Endodermal cell (in vitro differentiated cells): ENCODE results near the gene METTL24. TPM values are rescaled to one million over a fixed set of nuclear protein-coding genes. Genes with fewer than 3 reads are reported as not detected.
A peak's percentile ranks its signal among the peaks of the same experiment; 100 is the strongest.

Experiments used
- DNase-seq: peaks from one replicate; pipeline ENCODE4 v3.0.0-alpha.2; 2017
- H3K27ac ChIP-seq: 2 replicates; pipeline ENCODE4 v1.5.1; 2013; ENCODE audit warnings: mild to moderate bottlenecking, low read depth, low read length, moderate library complexity
- H3K27me3 ChIP-seq: 2 replicates; pipeline ENCODE4 v1.6.1; 2013; ENCODE audit warnings: mild to moderate bottlenecking, low read length, moderate library complexity; ENCODE audit not compliant: insufficient read depth, control insufficient read depth, poor library complexity, severe bottlenecking
- H3K36me3 ChIP-seq: 2 replicates; pipeline ENCODE4 v1.7.0; 2013; ENCODE audit warnings: mild to moderate bottlenecking, low read length, moderate library complexity; ENCODE audit not compliant: control insufficient read depth, insufficient read depth
- H3K4me1 ChIP-seq: one replicate; pipeline ENCODE4 v1.7.0; 2013; ENCODE audit warnings: low read length; ENCODE audit not compliant: control insufficient read depth, insufficient read depth
- H3K4me3 ChIP-seq: 2 replicates; pipeline ENCODE4 v1.5.1; 2013; ENCODE audit warnings: mild to moderate bottlenecking, low read length, moderate library complexity
- H3K9ac ChIP-seq: 2 replicates; pipeline ENCODE4 v1.6.1; 2013; ENCODE audit warnings: mild to moderate bottlenecking, low read length, moderate library complexity; ENCODE audit not compliant: poor library complexity, severe bottlenecking; ENCODE audit errors: extremely low read depth
- H3K9me3 ChIP-seq: 2 replicates; pipeline ENCODE4 v1.6.1; 2013; ENCODE audit warnings: mild to moderate bottlenecking, low read length, moderate library complexity; ENCODE audit not compliant: control insufficient read depth
- H3K27ac Mint-ChIP-seq: 2 replicates; pipeline ENCODE4 v1.8.0; 2020; ENCODE audit warnings: mixed read lengths
- H3K27me3 Mint-ChIP-seq: 2 replicates; pipeline ENCODE4 v1.8.0; 2021; ENCODE audit warnings: mild to moderate bottlenecking, mixed read lengths; ENCODE audit not compliant: insufficient read depth
- H3K36me3 Mint-ChIP-seq: 2 replicates; pipeline ENCODE4 v1.8.0; 2020; ENCODE audit warnings: low read depth, mixed read lengths
- H3K4me1 Mint-ChIP-seq: 2 replicates; pipeline ENCODE4 v1.8.0; 2020; ENCODE audit warnings: mixed read lengths
- H3K4me3 Mint-ChIP-seq: 2 replicates; pipeline ENCODE4 v1.8.0; 2020; ENCODE audit warnings: mild to moderate bottlenecking, moderate library complexity, mixed read lengths
- H3K9me3 Mint-ChIP-seq: 2 replicates; pipeline ENCODE4 v1.8.0; 2020; ENCODE audit warnings: mild to moderate bottlenecking, mixed read lengths
- CTCF ChIP-seq: fragments of 200-600 bp; sonication (generic); conservative IDR thresholded peaks from 2 replicates; pipeline ENCODE4 v1.5.0; 2021; ENCODE audit warnings: antibody characterized with exemption, mild to moderate bottlenecking
- WGBS, 2 experiments: methylation state at CpG; one replicate each; pipeline versions ENCODE4 v1.1.5 to v1.1.7; 2013; ENCODE audit warnings: missing lambda C conversion rate in 2 of 2, mixed read lengths in 1 of 2; ENCODE audit not compliant: insufficient coverage in 1 of 2, insufficient read length in 1 of 2; 5-methylcytosine and 5-hydroxymethylcytosine counted together
- total RNA-seq, 2 donors: library from RNA; stranded (reverse); fragmentation: NEBNext Ultra II Directional in 1 of 2; extraction: Animal tissue kit (Norgen Biotek cat#: 25700) in 1 of 2; gene quantifications; 2 replicates in 1 of 2; 3 replicates in 1 of 2; pipeline ENCODE4 v1.2.1, GENCODE V29; 2021

The METTL24 gene
- total RNA-seq, 2 donors from 2014 or later: 0.24 to 1.3 TPM

- no peaks in the 10 kb centered on the region for H3K36me3 Mint-ChIP-seq
- 94 to 95% methylated on average over 2 to 3 of the region's 3 CpGs for whole genome bisulfite sequencing, 2 experiments
- peaks cover 28% of the 10 kb centered on the region for H3K27me3 ChIP-seq
These were observed 2.5 kb upstream of the METTL24 start for GRCh38 chr6:110360676-110361075.

GRCh38 chr6:110359556-110359955 lies 1.4 kb upstream of the METTL24 start:
- Mint-ChIP-seq H3K27ac (no peak overlapping the region), H3K27me3 (peaks cover 44% of the 10 kb centered on the region), H3K9me3 (peaks cover 5% of the 10 kb centered on the region), H3K4me3 (peak overlapping the region; percentile 43), H3K4me1 (peaks cover 28% of the 10 kb centered on the region), H3K36me3 (no peaks in the 10 kb centered on the region)
- Histone ChIP-seq H3K9me3 (peaks cover 5% of the 10 kb centered on the region), H3K4me3 (no peak overlapping the region), H3K9ac (no peak overlapping the region), H3K4me1 (no peaks in the 10 kb centered on the region), H3K27ac (peak overlapping the region; percentile 47), H3K27me3 (peaks cover 28% of the 10 kb centered on the region), H3K36me3 (no peaks in the 10 kb centered on the region)
- TF ChIP-seq CTCF: no peak
- no peak for DNase-seq
- 82 to 83% methylated on average over 2 to 5 of the region's 5 CpGs for WGBS, 2 experiments

More at GRCh38 chr6:110360676-110361075, 2.5 kb upstream of the METTL24 start:
- TF ChIP-seq CTCF: no peak
- Mint-ChIP-seq H3K4me1 (peaks cover 21% of the 10 kb centered on the region), H3K4me3 (no peak overlapping the region), H3K27ac (no peak overlapping the region), H3K9me3 (peaks cover 5% of the 10 kb centered on the region), H3K27me3 (peaks cover 44% of the 10 kb centered on the region)
- peaks cover 5% of the 10 kb centered on the region for H3K9me3 ChIP-seq
- no peaks in the 10 kb centered on the region for H3K36me3 ChIP-seq
- DNase-seq: no peak
- peak overlapping the region; percentile 45 for H3K27ac ChIP-seq
- no peaks in the 10 kb centered on the region for H3K4me1 ChIP-seq
- no peak overlapping the region for H3K4me3 ChIP-seq
- no peak overlapping the region for H3K9ac ChIP-seq

- H3K27ac Mint-ChIP-seq: no peak overlapping the region
- peaks cover 28% of the 10 kb centered on the region for H3K27me3 ChIP-seq
- TF ChIP-seq CTCF: no peak
- no peaks in the 10 kb centered on the region for H3K36me3 ChIP-seq
- no peaks in the 10 kb centered on the region for H3K36me3 Mint-ChIP-seq
- peak overlapping the region; percentile 59 for H3K4me3 ChIP-seq
- peaks cover 24% of the 10 kb centered on the region for H3K4me1 Mint-ChIP-seq
- H3K27ac ChIP-seq: peak overlapping the region; percentile 47
- peak overlapping the region; percentile 43 for H3K4me3 Mint-ChIP-seq
- no peaks in the 10 kb centered on the region for H3K4me1 ChIP-seq
- peaks cover 5% of the 10 kb centered on the region for H3K9me3 ChIP-seq
- no peak overlapping the region for H3K9ac ChIP-seq
- WGBS, 2 experiments: 66 to 70% methylated on average over 7 to 13 of the region's 13 CpGs
- peaks cover 44% of the 10 kb centered on the region for H3K27me3 Mint-ChIP-seq
- no peak for DNase-seq
- H3K9me3 Mint-ChIP-seq: peaks cover 5% of the 10 kb centered on the region
These were observed 508 bp upstream of the METTL24 start for GRCh38 chr6:110358553-110359160.
